Bronchus fibroblast of lung (primary cell): Measurements from ENCODE around the gene RNF113B. TPM values are rescaled to one million over a fixed set of nuclear protein-coding genes. Genes with fewer than 3 reads are reported as not detected.

Source experiments
- total RNA-seq: library from RNA; depleted of rRNA; stranded (reverse); fragments of >200 nt; gene quantifications from 2 replicates; pipeline ENCODE4 v1.2.3, GENCODE V29; 2015

The RNF113B gene
- total RNA-seq, result not detected in 2 replicates

GRCh38 chr13:98176777-98177608 lies at the start of gene RNF113B:
Gene RNF113B, minus strand, starts transcription at chr13:98177269. Its CDS starts 33 bp downstream, at chr13:98177236.

DNA sequence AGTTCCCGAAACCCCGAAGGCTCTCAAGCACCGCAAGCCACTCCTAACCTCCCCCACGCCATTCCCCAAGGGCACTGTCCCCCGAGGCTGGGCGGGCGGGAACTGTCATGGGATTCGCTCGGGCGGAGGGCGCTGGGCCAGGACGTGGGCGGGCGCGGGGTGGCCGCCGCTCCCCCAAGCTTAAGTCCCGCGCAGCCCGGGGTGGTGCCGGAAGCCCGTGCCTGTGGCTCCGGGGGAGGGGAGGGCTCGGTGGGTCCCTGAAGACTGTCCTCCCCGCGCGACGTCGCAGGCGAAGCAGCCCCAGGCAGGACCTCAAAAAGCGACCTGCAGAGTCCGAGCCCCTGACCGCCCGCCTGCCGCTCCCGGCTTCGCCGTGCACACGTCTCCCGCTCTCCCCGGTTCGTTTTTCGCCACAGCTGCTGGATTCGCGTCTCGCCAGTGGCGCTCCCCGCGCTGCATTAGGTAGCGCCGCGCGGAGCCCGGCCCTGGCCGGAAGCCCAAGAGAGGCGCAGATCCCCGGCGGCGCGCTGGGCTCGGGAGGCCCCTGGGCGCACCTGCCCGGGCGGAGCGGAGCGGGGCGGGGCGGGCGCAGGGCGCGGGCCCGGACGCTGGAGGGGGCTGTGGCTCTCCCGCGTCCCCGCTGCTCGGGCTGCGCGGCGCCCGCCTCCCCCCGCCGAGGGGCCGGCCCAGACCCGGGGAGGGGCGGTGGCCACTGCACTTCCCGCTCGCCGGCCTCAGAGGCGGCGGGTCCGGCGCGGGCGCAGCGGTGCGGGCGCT lies 34.5 kb downstream of the RNF113B start, which contains the start of gene FARP1:
FARP1 (plus strand) TSS at position 715 of the 777 bp plus-strand sequence. CDS start 70,149 bp downstream, outside the sequence.

Other genes starting within 250 kb of the RNF113B start
- gene IPO5, start 223.6 kb downstream of the RNF113B start, total RNA-seq, result 153 and 154 TPM in 2 replicates
- gene FARP1, start 34.2 kb downstream of the RNF113B start, total RNA-seq, result 34.6 and 40.3 TPM in 2 replicates